ENCODE results near the gene IGF2.

The IGF2 gene

DNA sequence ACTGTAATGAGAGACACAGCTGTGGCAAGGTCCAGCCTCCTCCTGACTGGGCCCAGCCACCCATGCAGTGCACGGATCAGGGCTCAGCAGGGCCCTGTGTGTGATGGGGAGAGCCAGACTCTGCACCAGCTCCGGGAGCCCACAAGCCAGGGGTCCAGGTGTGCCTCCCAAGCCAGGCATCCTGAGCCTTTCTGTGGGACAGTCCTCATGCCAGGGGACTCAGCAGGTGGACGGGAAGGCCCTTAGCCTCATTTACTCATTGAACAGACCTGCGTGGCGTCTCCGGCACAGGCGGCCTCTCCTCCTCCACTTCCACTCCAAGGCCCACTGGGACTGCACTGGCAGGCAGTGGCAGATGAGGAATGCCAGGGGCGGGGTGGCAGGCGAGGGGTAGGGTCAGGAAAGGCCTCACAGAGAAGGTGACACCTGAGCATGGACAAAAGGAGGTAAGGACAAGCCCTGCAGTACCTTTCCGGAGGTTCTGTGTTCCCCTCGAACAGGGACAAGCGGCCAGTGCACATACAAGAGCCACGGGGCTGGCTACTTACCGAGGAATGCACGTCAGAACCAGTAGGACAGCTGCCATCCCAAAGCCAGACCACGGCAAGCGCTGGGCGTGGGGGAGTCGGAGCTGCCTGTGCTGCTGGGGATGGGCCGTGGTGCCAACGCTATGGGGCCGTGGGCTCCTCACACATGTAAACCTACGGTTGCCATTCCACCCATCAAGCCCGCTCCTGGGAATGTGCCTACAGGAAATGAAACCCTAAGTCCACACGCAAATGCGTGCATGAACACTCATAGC is 52.7 kb downstream of the IGF2 start:
- H3K27ac Mint-ChIP-seq = no peak overlapping the region
- H3K36me3 Mint-ChIP-seq (ENCODE audit: low read depth) = peaks cover 16% of the 10 kb centered on the region
- H3K4me3 Mint-ChIP-seq = no peak overlapping the region
- H3K27me3 Mint-ChIP-seq (ENCODE audit: low read depth, poor library complexity) = peaks cover 3% of the 10 kb centered on the region
- TF ChIP-seq, protein P1, sequence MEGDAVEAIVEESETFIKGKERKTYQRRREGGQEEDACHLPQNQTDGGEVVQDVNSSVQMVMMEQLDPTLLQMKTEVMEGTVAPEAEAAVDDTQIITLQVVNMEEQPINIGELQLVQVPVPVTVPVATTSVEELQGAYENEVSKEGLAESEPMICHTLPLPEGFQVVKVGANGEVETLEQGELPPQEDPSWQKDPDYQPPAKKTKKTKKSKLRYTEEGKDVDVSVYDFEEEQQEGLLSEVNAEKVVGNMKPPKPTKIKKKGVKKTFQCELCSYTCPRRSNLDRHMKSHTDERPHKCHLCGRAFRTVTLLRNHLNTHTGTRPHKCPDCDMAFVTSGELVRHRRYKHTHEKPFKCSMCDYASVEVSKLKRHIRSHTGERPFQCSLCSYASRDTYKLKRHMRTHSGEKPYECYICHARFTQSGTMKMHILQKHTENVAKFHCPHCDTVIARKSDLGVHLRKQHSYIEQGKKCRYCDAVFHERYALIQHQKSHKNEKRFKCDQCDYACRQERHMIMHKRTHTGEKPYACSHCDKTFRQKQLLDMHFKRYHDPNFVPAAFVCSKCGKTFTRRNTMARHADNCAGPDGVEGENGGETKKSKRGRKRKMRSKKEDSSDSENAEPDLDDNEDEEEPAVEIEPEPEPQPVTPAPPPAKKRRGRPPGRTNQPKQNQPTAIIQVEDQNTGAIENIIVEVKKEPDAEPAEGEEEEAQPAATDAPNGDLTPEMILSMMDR (IDR thresholded peaks at IDR 0.05) = no peak
- H3K9me3 Mint-ChIP-seq = peaks cover 31% of the 10 kb centered on the region
- no peak for DNase-seq
- H3K4me1 Mint-ChIP-seq = peaks cover 5% of the 10 kb centered on the region

- no peak overlapping the region for H3K4me3 Mint-ChIP-seq
- no peak overlapping the region for H3K27ac Mint-ChIP-seq
- peaks cover 5% of the 10 kb centered on the region for H3K4me1 Mint-ChIP-seq
- H3K9me3 Mint-ChIP-seq = peaks cover 31% of the 10 kb centered on the region
- DNase-seq = no peak
- peaks cover 5% of the 10 kb centered on the region for H3K27me3 Mint-ChIP-seq (ENCODE audit: low read depth, poor library complexity)
- TF ChIP-seq, protein P1 (IDR thresholded peaks at IDR 0.05) = no peak
- peaks cover 16% of the 10 kb centered on the region for H3K36me3 Mint-ChIP-seq (ENCODE audit: low read depth)
These were observed 53.7 kb downstream of the IGF2 start for GRCh38 chr11:2085251-2086066.

DNA sequence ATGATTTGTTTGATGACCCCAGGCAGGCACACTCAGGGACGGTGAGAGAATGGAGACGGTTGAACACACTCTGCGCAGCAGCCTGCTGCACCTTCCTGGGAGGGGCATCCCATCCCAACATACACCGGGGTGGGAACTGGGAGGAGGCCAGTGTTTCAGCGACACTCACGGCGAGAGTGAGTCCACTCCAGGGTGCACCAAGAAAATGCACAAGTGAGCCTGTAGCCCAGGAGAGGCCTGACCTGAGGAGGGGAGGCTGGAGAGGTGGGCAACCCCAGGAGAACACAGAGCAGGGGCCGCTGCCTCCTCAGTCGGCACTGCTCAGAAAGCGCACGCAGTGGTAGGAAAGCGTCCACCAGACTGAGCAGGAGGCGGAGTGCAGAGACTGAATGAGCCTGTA is 54.5 kb downstream of the IGF2 start:
- peaks cover 16% of the 10 kb centered on the region for H3K36me3 Mint-ChIP-seq (ENCODE audit: low read depth)
- no peak overlapping the region for H3K4me3 Mint-ChIP-seq
- peaks cover 11% of the 10 kb centered on the region for H3K27me3 Mint-ChIP-seq (ENCODE audit: low read depth, poor library complexity)
- no peak for DNase-seq
- H3K9me3 Mint-ChIP-seq = peaks cover 31% of the 10 kb centered on the region
- peaks cover 9% of the 10 kb centered on the region for H3K4me1 Mint-ChIP-seq
- TF ChIP-seq, protein P1 (IDR thresholded peaks at IDR 0.05) = no peak
- H3K27ac Mint-ChIP-seq = no peak overlapping the region
